Airway epithelial cell (primary cell): ENCODE measurements around the gene FAM200C. TPM values are rescaled to one million over a fixed set of nuclear protein-coding genes. Genes with fewer than 3 reads are reported as not detected.

ENCODE experiments used
- total RNA-seq: library from RNA; depleted of rRNA; stranded (reverse); fragments of >200 nt; gene quantifications from 2 replicates; pipeline ENCODE4 v1.2.3, GENCODE V29; 2015

The FAM200C gene
- 1.6 and 2.8 TPM in 2 replicates for total RNA-seq

DNA sequence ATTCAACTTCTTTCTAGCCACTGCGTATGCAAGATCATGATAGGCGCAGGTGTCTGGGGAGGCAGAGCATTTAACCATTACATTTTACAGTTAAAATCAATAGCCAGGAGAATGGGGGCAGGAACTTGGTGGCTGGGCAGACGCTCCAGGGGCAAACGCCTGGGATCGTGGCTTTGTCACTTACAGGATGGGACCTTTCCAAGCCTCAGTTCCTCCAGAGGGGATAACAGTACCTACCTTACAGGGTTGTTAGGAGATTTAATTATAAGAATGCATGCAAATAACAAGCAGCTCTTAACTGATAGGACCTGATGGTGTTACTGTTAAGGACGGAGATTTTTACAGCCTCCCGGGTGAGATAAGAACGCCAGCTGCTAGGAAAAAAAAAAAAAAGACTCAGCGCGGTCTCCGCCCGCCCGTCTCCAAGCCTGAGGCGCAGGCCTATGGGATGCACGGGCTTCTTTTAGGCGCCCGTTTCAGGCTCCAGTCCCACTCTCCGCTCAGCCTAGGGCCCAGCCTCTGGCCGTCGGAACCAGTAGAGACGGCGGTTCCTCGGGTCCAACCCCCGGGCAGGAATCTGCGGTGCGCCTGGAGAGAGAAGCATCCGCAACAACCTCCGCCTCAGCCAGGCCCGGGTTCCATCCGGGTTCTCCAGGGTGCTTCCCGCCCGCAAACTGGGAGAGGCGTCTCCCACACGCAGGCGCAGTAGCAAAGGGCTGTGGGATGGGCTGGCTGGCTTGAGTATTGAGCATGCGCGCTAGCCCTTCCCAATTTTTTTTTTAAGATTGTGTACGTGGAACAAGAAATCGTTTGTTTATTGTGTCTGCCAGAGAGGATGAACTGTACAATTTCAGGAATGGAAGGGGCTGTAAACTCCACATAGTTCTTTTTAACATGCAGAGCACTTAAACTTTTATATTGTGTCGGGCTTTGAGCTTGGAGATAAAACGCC, at the start of gene FAM200C:
FAM200C (minus strand) TSS at position 653 of the 952 bp plus-strand sequence. CDS start 4,564 bp downstream, outside the sequence.

DNA sequence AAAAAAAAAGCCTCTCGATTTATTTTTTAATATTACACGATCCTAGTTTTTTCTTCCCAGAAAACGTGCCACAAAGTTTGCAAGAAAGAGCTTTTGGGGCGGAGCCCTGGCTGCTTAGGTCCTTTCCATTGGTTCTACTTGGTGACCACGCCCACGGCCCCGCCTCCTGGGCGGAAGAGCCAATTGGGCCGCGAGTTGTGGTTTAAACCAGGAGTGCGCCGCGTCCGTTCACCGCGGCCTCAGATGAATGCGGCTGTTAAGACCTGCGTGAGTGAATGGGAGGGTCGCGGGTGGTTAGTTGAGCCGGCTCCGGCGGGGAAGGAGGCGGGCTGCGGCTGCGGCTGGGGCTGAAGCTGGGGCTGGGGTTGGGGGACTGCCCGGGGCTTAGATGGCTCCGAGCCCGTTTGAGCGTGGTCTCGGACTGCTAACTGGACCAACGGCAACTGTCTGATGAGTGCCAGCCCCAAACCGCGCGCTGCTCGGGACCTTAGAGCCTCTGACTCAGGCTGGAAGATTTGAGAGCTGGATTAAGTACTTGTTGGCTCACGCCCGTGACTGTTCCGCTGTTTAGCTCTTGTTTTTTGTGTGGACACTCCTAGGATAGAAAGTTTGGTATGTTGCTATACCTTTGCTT, 21.9 kb upstream of the FAM200C start, which contains the start of gene PTTG1:
PTTG1 (plus strand) TSS at position 231 of the 634 bp plus-strand sequence. CDS start 458 bp downstream, outside the sequence.

DNA sequence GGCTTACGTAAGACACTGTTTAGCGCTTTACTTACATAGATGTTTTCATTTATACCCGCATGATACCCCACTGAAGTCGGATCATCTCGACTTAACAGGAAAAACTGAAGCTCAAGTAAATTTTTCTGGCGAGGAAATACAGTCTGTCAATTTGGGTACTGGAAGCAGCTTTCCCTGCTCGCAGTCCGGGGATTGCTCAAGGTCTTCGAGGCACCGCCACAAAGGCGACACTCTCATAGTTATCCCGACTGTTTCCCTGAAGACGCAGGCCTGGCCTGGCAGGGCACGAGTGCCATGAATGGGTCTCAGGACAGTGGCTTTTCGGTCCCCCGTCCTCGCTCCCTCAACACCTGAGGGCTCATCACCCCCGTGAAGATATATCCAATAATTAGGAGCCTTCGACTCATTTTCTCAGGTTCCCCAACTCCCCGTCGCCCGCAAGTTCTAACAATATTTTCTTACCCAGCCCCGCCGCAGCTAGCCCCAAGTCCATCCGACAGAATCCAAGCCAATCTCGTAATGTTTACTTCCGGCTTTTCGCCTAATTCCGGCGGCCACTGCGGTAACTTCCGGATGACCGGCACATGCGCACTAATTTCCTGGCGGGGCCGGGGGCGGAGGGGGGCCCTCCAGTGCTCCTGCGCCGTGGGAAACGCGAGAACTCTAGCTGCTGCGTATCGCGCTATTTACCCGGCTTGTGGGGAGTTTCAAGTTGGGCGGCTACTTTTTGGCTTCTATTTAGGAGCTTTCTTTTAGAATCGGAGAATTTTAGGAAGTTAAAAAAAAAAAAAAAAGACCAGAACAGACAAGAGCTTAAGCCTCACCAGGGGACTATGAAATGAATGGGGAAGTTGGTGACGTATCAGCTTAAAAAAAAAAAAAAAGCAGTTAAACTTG, 19.0 kb upstream of the FAM200C start, which contains the start of gene SLU7:
SLU7 (minus strand) TSS at position 521 of the 897 bp plus-strand sequence. CDS start 3,787 bp downstream, outside the sequence.

DNA sequence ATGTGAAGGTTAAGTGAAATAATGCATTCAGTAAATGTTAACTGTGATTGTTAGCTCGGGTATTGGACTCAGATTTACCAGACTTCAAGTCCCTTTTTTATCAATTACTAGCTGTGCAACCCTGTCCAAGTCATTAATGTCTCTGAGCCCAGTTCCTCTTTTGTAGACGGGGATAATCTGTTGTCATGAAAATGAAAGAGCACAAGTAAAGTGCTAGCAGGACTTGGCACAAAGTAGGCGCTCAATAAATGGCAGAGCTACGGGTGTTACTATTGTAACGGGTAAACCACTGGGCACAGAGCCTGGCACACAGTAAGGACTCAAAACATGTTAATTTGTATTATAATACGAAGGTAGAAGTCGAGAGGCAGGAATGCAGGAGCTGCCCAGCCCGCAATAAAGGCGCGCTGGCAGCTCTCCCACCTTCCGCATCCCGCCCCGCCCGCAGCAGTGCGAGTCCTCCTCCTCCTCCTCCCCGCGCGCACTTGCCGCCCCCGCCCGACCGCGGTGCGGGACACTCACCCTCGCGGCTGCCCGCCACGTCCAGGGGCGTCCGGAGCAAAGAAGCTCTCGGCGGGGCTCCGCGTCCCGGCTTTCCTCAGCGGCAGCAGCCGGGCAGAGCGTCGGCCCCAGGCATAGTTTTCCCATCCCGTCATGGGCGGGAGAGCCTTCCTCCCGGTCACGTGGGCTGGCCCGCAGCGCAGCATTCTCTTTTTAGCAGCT, 29.7 kb downstream of the FAM200C start, which contains the start of gene C1QTNF2:
C1QTNF2 (minus strand) TSS at position 637 of the 723 bp plus-strand sequence. CDS start 15,615 bp downstream, outside the sequence.

Other genes starting within 250 kb of the FAM200C start
- gene FABP6, start 170.5 kb downstream of the FAM200C start, total RNA-seq = 0.56 and 0.70 TPM in 2 replicates
- gene CCNJL, start 87.5 kb downstream of the FAM200C start, total RNA-seq = 8.6 and 9.0 TPM in 2 replicates
- gene C1QTNF2, start 29.4 kb downstream of the FAM200C start, total RNA-seq = not detected in 2 replicates
- 27.0 and 44.3 TPM in 2 replicates for gene SLU7, start 19.0 kb upstream of the FAM200C start, total RNA-seq
- gene PTTG1, start 21.8 kb upstream of the FAM200C start, total RNA-seq = 412 and 979 TPM in 2 replicates